Duodenal mucosa (tissue), 2 donors: Measurements from ENCODE around the gene TMEM131.

ENCODE experiments used
- H3K27ac ChIP-seq: one replicate; pipeline ENCODE4 v1.7.0; 2013; ENCODE audit warnings: low read depth, low read length
- H3K27me3 ChIP-seq, 2 donors: one replicate each; pipeline ENCODE4 v1.7.0; 2013; ENCODE audit warnings: low read length in 2 of 2, control low read depth in 1 of 2; ENCODE audit not compliant: insufficient read depth in 2 of 2, control insufficient read depth in 1 of 2
- H3K36me3 ChIP-seq, 2 donors: one replicate each; pipeline ENCODE4 v1.7.0; 2013; ENCODE audit warnings: low read length in 2 of 2, control low read depth in 1 of 2; ENCODE audit not compliant: insufficient read depth in 2 of 2, control insufficient read depth in 1 of 2
- H3K4me1 ChIP-seq, 2 donors: one replicate each; pipeline ENCODE4 v1.7.0; 2013; ENCODE audit warnings: low read length in 2 of 2, control low read depth in 1 of 2; ENCODE audit not compliant: insufficient read depth in 2 of 2, control insufficient read depth in 1 of 2
- H3K4me3 ChIP-seq, 2 donors: one replicate each; pipeline ENCODE4 v1.7.0; 2013; ENCODE audit warnings: low read length in 2 of 2, low read depth in 1 of 2
- H3K9ac ChIP-seq, 2 donors: one replicate each; pipeline ENCODE4 v1.7.0; 2013; ENCODE audit warnings: low read length in 2 of 2, low read depth in 1 of 2
- H3K9me3 ChIP-seq, 2 donors: one replicate each; pipeline ENCODE4 v1.7.0; 2013; ENCODE audit warnings: low read length in 2 of 2, control low read depth in 1 of 2; ENCODE audit not compliant: control insufficient read depth in 1 of 2

Gene TMEM131

DNA sequence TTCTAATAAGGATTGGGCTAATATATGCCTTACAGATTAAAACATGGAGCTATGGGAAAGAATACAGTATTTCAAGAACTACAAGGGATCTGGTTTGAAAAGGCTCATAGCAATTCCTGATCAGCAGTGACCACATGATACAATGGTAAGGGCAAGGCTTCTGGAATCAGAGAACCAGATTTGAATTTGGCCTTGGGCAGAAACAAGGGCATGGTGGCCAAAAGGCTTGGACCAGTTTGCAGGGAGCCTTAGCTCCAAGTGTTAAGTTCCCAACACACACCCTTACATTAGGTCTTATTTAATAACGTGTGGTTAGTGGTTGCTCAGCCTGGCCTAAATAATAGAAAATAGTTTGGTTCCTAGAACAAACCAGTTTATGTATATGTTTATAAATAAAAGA is 194.7 kb downstream of the TMEM131 start:
- Histone ChIP-seq H3K4me1 (no peaks in the 10 kb centered on the region), H3K36me3 (peaks cover 10 to 58% of the 10 kb centered on the region in 2 donors), H3K9me3 (no peaks in the 10 kb centered on the region), H3K4me3 (no peak overlapping the region), H3K27ac (no peak overlapping the region), H3K27me3 (no peaks in the 10 kb centered on the region), H3K9ac (no peak overlapping the region)

DNA sequence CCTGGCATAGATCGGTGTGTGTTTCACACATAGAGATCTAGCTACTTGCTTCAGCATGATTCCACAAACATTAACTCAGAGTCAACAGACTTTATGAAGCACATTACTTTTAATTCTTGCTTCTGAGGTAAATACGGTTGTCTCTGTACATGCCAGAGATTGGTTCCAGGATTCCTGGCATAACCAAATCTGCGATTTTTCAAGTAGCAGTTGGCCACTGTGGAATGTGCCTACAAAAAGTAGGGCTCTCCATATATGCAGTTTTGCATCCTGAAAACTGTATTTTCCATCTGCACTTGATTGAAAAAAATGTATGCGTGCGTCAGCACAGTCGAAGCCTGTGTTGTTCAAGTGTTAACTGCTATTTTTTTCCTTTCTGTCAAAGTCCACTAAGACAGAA is 197.3 kb downstream of the TMEM131 start:
- Histone ChIP-seq H3K4me3 (no peak overlapping the region), H3K27ac (no peak overlapping the region), H3K4me1 (no peaks in the 10 kb centered on the region), H3K9ac (no peak overlapping the region), H3K9me3 (no peaks in the 10 kb centered on the region), H3K27me3 (no peaks in the 10 kb centered on the region), H3K36me3 (peaks cover 16 to 48% of the 10 kb centered on the region in 2 donors)

DNA sequence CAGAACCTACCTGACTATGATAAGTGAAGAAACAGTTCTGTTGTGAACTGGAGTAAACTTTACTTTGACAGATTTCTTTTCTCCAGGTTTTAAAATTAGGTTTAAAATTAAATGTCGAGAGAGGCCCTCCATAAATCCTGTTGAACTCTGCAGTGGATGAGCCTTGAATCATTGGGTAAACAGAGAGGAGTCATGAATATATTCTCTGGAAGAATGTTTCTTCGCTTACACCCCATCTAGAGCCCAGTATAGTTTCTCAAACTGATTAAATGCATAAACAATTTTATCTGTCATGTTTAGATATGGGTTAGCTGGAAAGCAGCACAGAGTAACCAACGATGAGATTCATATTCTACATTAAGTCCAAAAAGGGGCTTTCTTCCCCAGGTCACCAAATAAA is 198.4 kb downstream of the TMEM131 start:
- no peak overlapping the region for H3K4me3 ChIP-seq
- H3K36me3 ChIP-seq: peaks cover 21 to 51% of the 10 kb centered on the region in 2 donors
- no peak overlapping the region for H3K9ac ChIP-seq
- H3K27me3 ChIP-seq: no peaks in the 10 kb centered on the region
- H3K27ac ChIP-seq: no peak overlapping the region
- H3K9me3 ChIP-seq: no peaks in the 10 kb centered on the region
- no peaks in the 10 kb centered on the region for H3K4me1 ChIP-seq

DNA sequence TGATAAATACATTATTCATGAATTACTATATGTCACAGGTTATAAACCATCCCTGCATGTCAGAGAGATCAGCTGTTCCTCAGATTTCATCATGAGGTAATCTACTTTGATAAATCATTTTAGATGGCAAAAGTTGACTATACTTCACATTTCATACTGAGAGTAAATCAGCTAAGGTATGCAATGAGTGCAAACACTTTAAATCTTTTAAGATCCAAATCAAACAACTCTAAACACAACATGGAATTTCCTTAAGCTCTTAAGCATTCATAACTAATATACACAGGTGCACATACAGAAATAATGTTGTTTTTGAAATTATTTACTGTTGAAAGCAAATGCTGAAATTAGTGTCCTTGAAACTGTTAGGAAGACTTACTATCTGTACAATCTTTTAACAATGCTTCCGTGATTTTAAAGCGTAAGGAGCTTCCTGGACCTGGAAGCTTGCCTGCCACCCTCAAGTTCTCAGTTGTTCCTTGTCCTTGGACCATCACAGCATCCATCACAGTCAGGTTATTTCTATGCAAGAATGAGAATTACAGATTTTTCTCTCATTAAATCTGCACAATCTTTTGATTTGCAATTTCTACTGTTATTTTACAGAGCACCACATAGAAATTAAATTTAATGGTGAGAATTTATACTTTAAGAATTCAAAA is 199.2 kb downstream of the TMEM131 start:
- Histone ChIP-seq H3K4me1 (no peaks in the 10 kb centered on the region), H3K9me3 (no peaks in the 10 kb centered on the region), H3K27me3 (no peaks in the 10 kb centered on the region), H3K36me3 (peaks cover 23 to 51% of the 10 kb centered on the region in 2 donors), H3K9ac (no peak overlapping the region), H3K4me3 (no peak overlapping the region), H3K27ac (no peak overlapping the region)

DNA sequence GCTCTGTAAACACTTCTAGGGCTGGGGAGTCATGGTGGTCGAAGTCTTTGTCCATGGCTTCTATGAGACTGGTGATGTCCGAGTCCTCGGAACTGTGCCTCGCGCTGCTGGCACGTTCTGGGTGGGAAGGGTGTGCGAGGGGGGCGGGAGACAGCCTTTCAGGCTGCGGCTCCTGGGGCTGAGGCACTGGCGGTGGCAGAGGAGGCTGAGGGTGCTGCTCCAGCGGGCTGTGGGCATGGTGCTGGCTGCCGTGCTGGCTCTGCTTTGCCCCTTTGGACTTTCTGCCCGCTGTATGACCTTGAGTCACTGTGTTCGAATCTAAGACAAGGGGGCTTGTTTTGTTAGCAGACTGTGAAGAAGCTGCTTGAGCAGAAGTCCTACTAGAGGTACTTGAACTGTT is 203.3 kb downstream of the TMEM131 start:
- no peaks in the 10 kb centered on the region for H3K9me3 ChIP-seq
- H3K4me3 ChIP-seq: no peak overlapping the region
- peaks cover 29 to 51% of the 10 kb centered on the region in 2 donors for H3K36me3 ChIP-seq
- no peak overlapping the region for H3K27ac ChIP-seq
- no peaks in the 10 kb centered on the region for H3K27me3 ChIP-seq
- no peaks in the 10 kb centered on the region for H3K4me1 ChIP-seq
- H3K9ac ChIP-seq: no peak overlapping the region

DNA sequence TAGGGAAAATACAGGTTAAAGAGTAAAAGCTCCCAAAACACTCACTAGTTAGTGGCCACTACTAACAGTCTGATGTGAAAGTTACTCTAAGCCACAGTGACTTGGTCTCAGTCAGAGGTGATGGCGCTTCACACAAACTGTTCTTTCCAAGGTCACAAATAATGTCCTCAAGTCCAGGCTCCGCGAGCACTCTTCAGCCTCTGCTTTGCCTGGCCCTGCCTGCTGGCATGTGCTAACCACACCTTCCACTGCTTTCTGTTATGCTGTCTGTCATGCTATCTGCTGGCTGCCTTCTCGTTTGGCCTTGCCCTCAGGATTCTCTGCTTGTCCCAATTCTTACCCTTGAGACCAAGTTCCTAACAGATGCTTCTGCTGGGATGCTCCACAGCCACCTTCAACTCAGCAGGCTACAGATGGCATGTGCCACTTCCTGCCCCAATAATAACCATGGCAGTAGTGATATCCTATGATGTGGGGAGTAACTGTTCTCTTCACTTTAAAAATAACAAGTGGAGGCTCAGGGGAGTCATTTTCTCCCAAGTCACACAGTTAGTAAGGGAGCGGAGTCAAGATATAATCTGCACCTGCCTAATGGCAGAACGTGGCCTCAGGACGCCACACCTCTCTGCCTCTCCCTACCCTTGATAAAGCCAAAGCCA is 206.6 kb downstream of the TMEM131 start:
- H3K9me3 ChIP-seq: no peaks in the 10 kb centered on the region
- H3K27ac ChIP-seq: no peak overlapping the region
- no peak overlapping the region for H3K9ac ChIP-seq
- no peaks in the 10 kb centered on the region for H3K27me3 ChIP-seq
- no peak overlapping the region for H3K4me3 ChIP-seq
- H3K4me1 ChIP-seq: no peaks in the 10 kb centered on the region
- H3K36me3 ChIP-seq: peaks cover 22 to 45% of the 10 kb centered on the region in 2 donors

DNA sequence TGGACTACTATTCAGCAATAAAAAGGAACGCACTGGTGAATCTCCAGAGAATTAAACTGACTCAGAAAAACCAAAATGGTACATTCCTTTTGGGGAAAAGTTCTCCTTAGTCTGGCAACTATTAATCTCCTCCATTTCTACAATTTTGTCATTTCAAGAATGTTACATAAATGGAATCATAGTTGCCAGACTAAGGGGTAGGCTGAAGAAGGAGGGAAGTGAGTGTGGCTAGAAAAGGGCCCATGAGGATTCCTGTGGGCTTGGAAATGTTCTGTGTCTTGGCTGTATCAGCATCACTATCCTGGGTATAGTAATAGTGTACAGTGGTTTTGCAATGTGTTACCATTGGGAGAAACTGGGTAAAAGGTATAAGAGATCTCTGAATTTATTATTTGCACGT is 209.9 kb downstream of the TMEM131 start:
- Histone ChIP-seq H3K9me3 (no peaks in the 10 kb centered on the region), H3K27me3 (no peaks in the 10 kb centered on the region), H3K27ac (no peak overlapping the region), H3K4me3 (no peak overlapping the region), H3K9ac (no peak overlapping the region), H3K4me1 (peaks cover 0 to 6% of the 10 kb centered on the region in 2 donors), H3K36me3 (peaks cover 15 to 34% of the 10 kb centered on the region in 2 donors)

DNA sequence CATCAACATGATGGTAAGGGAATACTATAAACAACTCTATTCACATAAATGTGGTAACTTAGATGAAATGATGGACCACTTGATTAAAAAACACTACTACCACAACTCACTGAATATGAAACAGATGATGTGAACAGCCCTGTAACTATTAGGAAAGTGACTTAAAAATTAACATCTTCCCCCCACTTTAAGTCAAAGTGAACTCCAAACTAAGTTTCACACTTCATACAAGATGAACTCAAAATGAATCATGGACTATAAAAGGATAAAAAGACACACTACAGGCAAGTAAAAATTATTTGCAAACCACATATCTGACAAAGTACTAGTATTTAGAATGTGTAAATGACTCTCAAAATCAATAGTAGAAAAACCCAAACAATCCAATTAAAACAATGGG is 210.8 kb downstream of the TMEM131 start:
- Histone ChIP-seq H3K27ac (no peak overlapping the region), H3K36me3 (peaks cover 18 to 36% of the 10 kb centered on the region in 2 donors), H3K4me1 (peaks cover 0 to 6% of the 10 kb centered on the region in 2 donors), H3K9me3 (no peaks in the 10 kb centered on the region), H3K4me3 (no peak overlapping the region), H3K27me3 (no peaks in the 10 kb centered on the region), H3K9ac (no peak overlapping the region)

DNA sequence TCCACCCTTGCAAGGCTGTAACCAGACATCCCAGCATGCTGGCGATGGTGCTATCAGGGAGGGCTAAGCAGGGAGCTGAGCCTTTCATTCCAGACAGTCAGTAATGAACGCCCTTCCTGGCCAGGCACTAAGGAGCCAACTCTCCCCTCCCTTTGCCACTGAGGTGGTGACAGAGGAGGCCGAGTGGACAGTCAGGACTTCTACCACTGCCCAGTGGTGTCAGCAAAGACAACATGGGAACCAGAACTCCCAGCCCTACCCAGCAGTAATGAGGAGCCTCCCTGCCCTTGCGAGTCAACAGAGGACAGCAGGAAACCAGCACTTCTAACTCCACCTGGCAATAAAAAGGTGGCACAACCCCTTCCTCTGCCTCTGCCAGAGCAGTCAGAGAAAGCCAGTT is 213.8 kb downstream of the TMEM131 start:
- H3K4me3 ChIP-seq: no peak overlapping the region
- H3K27ac ChIP-seq: no peak overlapping the region
- no peaks in the 10 kb centered on the region for H3K9me3 ChIP-seq
- no peaks in the 10 kb centered on the region for H3K27me3 ChIP-seq
- H3K4me1 ChIP-seq: peaks cover 0 to 6% of the 10 kb centered on the region in 2 donors
- H3K36me3 ChIP-seq: peaks cover 14 to 22% of the 10 kb centered on the region in 2 donors
- no peak overlapping the region for H3K9ac ChIP-seq

DNA sequence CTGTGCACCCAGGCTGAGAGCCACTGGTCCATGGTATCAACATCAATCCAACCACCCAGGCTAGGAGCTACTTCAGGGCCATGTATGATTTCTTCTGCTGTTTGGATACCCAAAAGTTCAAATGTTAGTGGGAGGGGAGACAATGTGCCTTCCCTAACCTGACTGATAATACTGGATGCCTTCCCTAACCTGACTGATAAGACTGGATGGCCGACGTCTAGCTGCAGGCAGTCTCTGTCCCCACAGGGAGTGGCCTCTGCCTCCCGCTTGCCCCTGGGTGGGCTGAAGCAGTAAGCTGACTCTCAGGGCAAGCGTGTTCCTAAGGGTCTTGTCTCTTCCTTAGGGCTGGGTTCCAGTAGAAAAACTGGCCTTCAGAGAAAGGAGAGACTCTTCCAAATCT is 216.6 kb downstream of the TMEM131 start:
- Histone ChIP-seq H3K36me3 (peaks cover 22 to 32% of the 10 kb centered on the region in 2 donors), H3K4me3 (no peak overlapping the region), H3K9ac (no peak overlapping the region), H3K4me1 (peaks cover 0 to 6% of the 10 kb centered on the region in 2 donors), H3K27me3 (no peaks in the 10 kb centered on the region), H3K27ac (no peak overlapping the region), H3K9me3 (no peaks in the 10 kb centered on the region)
